SK-N-SH (cell line): ENCODE results near the gene ZNF148. TPM values are rescaled to one million over a fixed set of nuclear protein-coding genes. Genes with fewer than 3 reads are reported as not detected.
A peak's percentile ranks its signal among the peaks of the same experiment; 100 is the strongest.

ENCODE experiments used
- CTCF ChIA-PET: fragments of 300-600, 350-600 bp; formaldehyde crosslinking; extraction: SDS; loops from one replicate; lab custom pipeline; 2021; lab: Yijun Ruan, JAX
- POLR2A ChIA-PET: fragments of 350-600 bp; sonication (Branson Sonifier 250); formaldehyde crosslinking; extraction: SDS; loops from one replicate; lab custom pipeline; 2020; ENCODE audit warnings: antibody characterized with exemption, inconsistent platforms; lab: Yijun Ruan, JAX
- DNase-seq: peaks from one replicate; pipeline ENCODE4 v3.0.0; 2012
- H2AFZ ChIP-seq: fragments of 200-600 bp; sonication (generic); 2 replicates; pipeline ENCODE4 v1.8.1; 2016; ENCODE audit warnings: antibody characterized with exemption, mild to moderate bottlenecking, low read depth
- H3F3A ChIP-seq: fragments of 200-600 bp; sonication (generic); replicated peaks from 2 replicates; pipeline ENCODE3; 2016; ENCODE audit warnings: antibody characterized with exemption, mild to moderate bottlenecking; ENCODE audit not compliant: insufficient read depth
- H3K27ac ChIP-seq, 2 experiments: fragments of 200-500 bp in 1 of 2; fragments of 200-600 bp in 1 of 2; sonication (Bioruptor generic) in 1 of 2; sonication (generic), shearing (Covaris generic) in 1 of 2; 2 replicates each; pipeline versions ENCODE4 v1.5.1 to v1.6.1; 2014 to 2016; ENCODE audit warnings: low read depth in 2 of 2, inconsistent platforms in 1 of 2, low read length in 1 of 2, mild to moderate bottlenecking in 1 of 2, mixed read lengths in 1 of 2
- H3K27me3 ChIP-seq: fragments of 200-600 bp; sonication (generic), shearing (Covaris generic); 2 replicates; pipeline ENCODE4 v1.6.1; 2016; ENCODE audit warnings: mixed run types; ENCODE audit not compliant: insufficient read depth
- H3K36me3 ChIP-seq, 2 experiments: fragments of 200-500 bp in 1 of 2; fragments of 200-600 bp in 1 of 2; sonication (Bioruptor generic) in 1 of 2; sonication (generic) in 1 of 2; replicated peaks in 1 of 2; 2 replicates each; pipeline versions ENCODE3 to v1.5.1; 2014 to 2016; ENCODE audit warnings: low read length in 1 of 2, mild to moderate bottlenecking in 1 of 2; ENCODE audit not compliant: insufficient read depth in 2 of 2, control insufficient read depth in 1 of 2
- H3K4me1 ChIP-seq, 2 experiments: fragments of 200-500 bp in 1 of 2; fragments of 200-600 bp in 1 of 2; sonication (Bioruptor generic) in 1 of 2; sonication (generic), shearing (Covaris generic) in 1 of 2; 2 replicates each; pipeline versions ENCODE4 v1.5.1 to v1.6.1; 2014 to 2016; ENCODE audit warnings: low read depth in 1 of 2, low read length in 1 of 2, mixed run types in 1 of 2; ENCODE audit not compliant: insufficient read depth in 2 of 2, control insufficient read depth in 1 of 2
- H3K4me2 ChIP-seq: fragments of 200-600 bp; sonication (generic), shearing (Covaris generic); 2 replicates; pipeline ENCODE4 v1.6.1; 2017; ENCODE audit warnings: mixed run types
- H3K4me3 ChIP-seq, 2 experiments: fragments of 200-500 bp in 1 of 2; fragments of 200-600 bp in 1 of 2; sonication (Bioruptor generic) in 1 of 2; sonication (generic), shearing (Covaris generic) in 1 of 2; 2 replicates each; pipeline versions ENCODE4 v1.5.1 to v1.8.1; 2014 to 2016; ENCODE audit warnings: low read depth in 2 of 2, inconsistent platforms in 1 of 2, low read length in 1 of 2, mild to moderate bottlenecking in 1 of 2, mixed read lengths in 1 of 2, moderate library complexity in 1 of 2
- H3K79me2 ChIP-seq: fragments of 200-600 bp; sonication (generic); 2 replicates; pipeline ENCODE4 v1.8.1; 2017; ENCODE audit warnings: mild to moderate bottlenecking; ENCODE audit not compliant: insufficient read depth
- H3K9ac ChIP-seq: fragments of 200-600 bp; sonication (generic); 2 replicates; pipeline ENCODE4 v1.6.1; 2017; ENCODE audit warnings: mixed run types
- H3K9me2 ChIP-seq: fragments of 200-600 bp; sonication (generic); 2 replicates; pipeline ENCODE4 v1.6.1; 2017; ENCODE audit warnings: mixed run types
- H3K9me3 ChIP-seq: fragments of 200-600 bp; sonication (generic); 2 replicates; pipeline ENCODE4 v1.6.1; 2017; ENCODE audit warnings: mixed run types, mild to moderate bottlenecking, moderate library complexity
- H4K20me1 ChIP-seq: fragments of 200-600 bp; sonication (generic); 2 replicates; pipeline ENCODE4 v1.6.1; 2017; ENCODE audit warnings: mild to moderate bottlenecking, mixed run types; ENCODE audit not compliant: insufficient read depth
- CHD2 ChIP-seq: fragments of 150-350 bp; IDR thresholded peaks from 2 replicates; pipeline ENCODE4 v1.6.1; 2018; ENCODE audit warnings: low read length; ENCODE audit not compliant: partially characterized antibody
- CTCF ChIP-seq: fragments of 200-600 bp; sonication (generic); IDR thresholded peaks from 2 replicates; pipeline ENCODE4 v1.6.1; 2017; ENCODE audit warnings: antibody characterized with exemption, mild to moderate bottlenecking, moderate library complexity
- ELF1 ChIP-seq: IDR thresholded peaks from 2 replicates; pipeline ENCODE4 v1.4.0; 2012
- EZH2phosphoT487 ChIP-seq: fragments of 200-600 bp; sonication (generic); IDR thresholded peaks from 2 replicates; pipeline ENCODE4 v1.6.1; 2017; ENCODE audit warnings: low read depth, mixed run types, mild to moderate bottlenecking, antibody characterized with exemption, moderate library complexity, borderline replicate concordance
- FOSL2 ChIP-seq: IDR thresholded peaks from 2 replicates; pipeline ENCODE4 v1.4.0; 2012; ENCODE audit warnings: low read depth, mild to moderate bottlenecking, moderate library complexity, borderline replicate concordance
- FOXJ3 ChIP-seq: sonication (generic); formaldehyde crosslinking; IDR thresholded peaks from 2 replicates; pipeline ENCODE4 v1.5.1; 2020; ENCODE audit warnings: mild to moderate bottlenecking, missing genetic modification reagents
- FOXM1 ChIP-seq: IDR thresholded peaks from 2 replicates; pipeline ENCODE4 v1.4.0; 2012; ENCODE audit warnings: low read depth, mild to moderate bottlenecking
- GATA2 ChIP-seq: sonication (generic); formaldehyde crosslinking; IDR thresholded peaks from 2 replicates; pipeline ENCODE4 v1.5.0; 2020; ENCODE audit warnings: mild to moderate bottlenecking, missing genetic modification reagents
- IRF3 ChIP-seq: fragments of 150-350 bp; IDR thresholded peaks from 2 replicates; pipeline ENCODE4 v1.6.1; 2016; ENCODE audit warnings: mild to moderate bottlenecking, low read depth, low read length
- JUND ChIP-seq: IDR thresholded peaks from 2 replicates; pipeline ENCODE4 v1.4.0; 2012
- MEF2A ChIP-seq: IDR thresholded peaks from 2 replicates; pipeline ENCODE4 v1.4.0; 2012; ENCODE audit warnings: low read depth, borderline replicate concordance
- MXI1 ChIP-seq: IDR thresholded peaks from 2 replicates; pipeline ENCODE4 v1.6.1; 2012; ENCODE audit warnings: mild to moderate bottlenecking, low read depth, low read length, improper control_type of control experiment
- NFIC ChIP-seq: IDR thresholded peaks from 2 replicates; pipeline ENCODE4 v1.4.0; 2012; ENCODE audit warnings: borderline replicate concordance
- PBX3 ChIP-seq: IDR thresholded peaks from 2 replicates; pipeline ENCODE4; 2012
- POLR2AphosphoS5 ChIP-seq: IDR thresholded peaks from 2 replicates; pipeline ENCODE4 v1.6.1; 2012; ENCODE audit warnings: low read depth, low read length
- RFX5 ChIP-seq: IDR thresholded peaks from 2 replicates; pipeline ENCODE4 v1.6.1; 2012; ENCODE audit warnings: mild to moderate bottlenecking, improper control_type of control experiment, low read length
- TAF1 ChIP-seq: IDR thresholded peaks from 2 replicates; pipeline ENCODE4 v1.6.1; 2012; ENCODE audit warnings: low read depth, mild to moderate bottlenecking, low read length, moderate library complexity, borderline replicate concordance
- TCF12 ChIP-seq: IDR thresholded peaks from 2 replicates; pipeline ENCODE4 v1.4.0; 2012
- TEAD4 ChIP-seq: IDR thresholded peaks from 2 replicates; pipeline ENCODE4 v1.4.0; 2012; ENCODE audit warnings: mild to moderate bottlenecking, borderline replicate concordance; ENCODE audit not compliant: insufficient read depth
- USF2 ChIP-seq: fragments of 150-350 bp; IDR thresholded peaks from 2 replicates; pipeline ENCODE4 v1.6.1; 2017; ENCODE audit warnings: antibody characterized with exemption, low read length, low read depth, borderline replicate concordance
- YY1 ChIP-seq: IDR thresholded peaks from 2 replicates; pipeline ENCODE4 v1.4.0; 2012; ENCODE audit warnings: low read depth, mild to moderate bottlenecking
- WGBS: methylation state at CpG from one replicate; pipeline ENCODE4 v1.1.6; 2017; ENCODE audit warnings: low lambda C conversion rate; 5-methylcytosine and 5-hydroxymethylcytosine counted together
- polyA plus RNA-seq, 3 experiments: library from polyadenylated mRNA; depleted of rRNA; stranded (reverse); fragments of >200 nt; gene quantifications; 2 replicates each; pipeline ENCODE4 v1.2.3, GENCODE V29; 2012

The ZNF148 gene
- polyA plus RNA-seq, 1 of the 3 experiments (the other 2 are of a cell fraction), result 5.1 TPM

GRCh38 chr3:125322917-125323316, 52.2 kb downstream of the ZNF148 start:
- H3F3A ChIP-seq, result peaks cover 39% of the 10 kb centered on the region
- H4K20me1 ChIP-seq, result no peaks in the 10 kb centered on the region
- no peak overlapping the region for H3K9ac ChIP-seq
- peaks cover 4% of the 10 kb centered on the region; the same call in 1 of the 2 replicates for H3K9me3 ChIP-seq
- no peaks in the 10 kb centered on the region for H3K27me3 ChIP-seq
- H3K4me3 ChIP-seq, result no peak overlapping the region
- H3K4me2 ChIP-seq, result no peak overlapping the region
- ChIA-PET CTCF (no interaction called here), POLR2A (no interaction called here)
- H3K9me2 ChIP-seq, result no peaks in the 10 kb centered on the region
- peaks cover 31 to 57% of the 10 kb centered on the region in 2 experiments for H3K36me3 ChIP-seq
- TF ChIP-seq MEF2A (no peak), GATA2 (CRISPR knock-in tag) (no peak), NFIC (no peak), TCF12 (no peak), CTCF (no peak), USF2 (no peak), TAF1 (no peak), IRF3 (no peak), YY1 (no peak), PBX3 (no peak), FOXM1 (no peak), MXI1 (no peak), FOXJ3 (CRISPR knock-in tag) (no peak), JUND (no peak)
- peak overlapping the region; percentile 75 to 79 for H3K27ac ChIP-seq
- peaks cover 44% of the 10 kb centered on the region for H3K79me2 ChIP-seq
- no peak overlapping the region for H2AFZ ChIP-seq
- H3K4me1 ChIP-seq, result peaks cover 18 to 33% of the 10 kb centered on the region in 2 experiments; a peak in 3 of 4 replicates
- 84% methylated on average over 2 of the region's 2 CpGs for WGBS
- DNase-seq, result no peak

- WGBS, result 24% methylated on average over 6 of the region's 6 CpGs
- CTCF ChIA-PET, result no interaction called here
- TF ChIP-seq FOXM1 (no peak), EZH2phosphoT487 (no peak), POLR2AphosphoS5 (peak; percentile 58; the same call in 1 of the 2 replicates), NFIC (peak; percentile 89), TEAD4 (no peak), JUND (peak; percentile 75), RFX5 (no peak), IRF3 (no peak), CHD2 (peak; percentile 71), FOXJ3 (CRISPR knock-in tag) (no peak), ELF1 (no peak), FOSL2 (0 out of 2 replicates have a peak, but pooled peaks have one; percentile 6)
These were observed 53.0 kb downstream of the ZNF148 start for GRCh38 chr3:125322166-125322565.

More at GRCh38 chr3:125322166-125322565, 53.0 kb downstream of the ZNF148 start:
- Histone ChIP-seq H3K4me3 (no peak overlapping the region), H3K9ac (no peak overlapping the region), H3F3A (peaks cover 41% of the 10 kb centered on the region), H3K4me2 (no peak overlapping the region), H3K9me2 (no peaks in the 10 kb centered on the region), H3K27ac (peak overlapping the region; percentile 75 to 79), H4K20me1 (no peaks in the 10 kb centered on the region), H3K27me3 (no peaks in the 10 kb centered on the region), H3K9me3 (peaks cover 4% of the 10 kb centered on the region; the same call in 1 of the 2 replicates), H3K79me2 (peaks cover 40% of the 10 kb centered on the region), H3K4me1 (peaks cover 18 to 34% of the 10 kb centered on the region in 2 experiments; a peak in 3 of 4 replicates), H3K36me3 (peaks cover 31 to 49% of the 10 kb centered on the region in 2 experiments), H2AFZ (no peak overlapping the region)
- peak; percentile 66 for DNase-seq
- POLR2A ChIA-PET, result no interaction called here
